Gastroesophageal sphincter (tissue), 4 donors: ENCODE measurements around the gene SSNA1. TPM values are rescaled to one million over a fixed set of nuclear protein-coding genes. Genes with fewer than 3 reads are reported as not detected.
A peak's percentile ranks its signal among the peaks of the same experiment; 100 is the strongest.

Experiments
- ATAC-seq: fragments of 150-250 bp; one replicate; pipeline ENCODE4 v1.9.1; 2016; ENCODE audit warnings: mild to moderate bottlenecking, moderate library complexity
- H3K27ac ChIP-seq, 4 donors: fragments of 200-600 bp; sonication (generic) in 3 of 4; 1 replicate in 3 of 4; 2 replicates in 1 of 4; pipeline ENCODE4 v1.5.1; 2016 to 2019
- H3K27me3 ChIP-seq: fragments of 200-600 bp; sonication (generic); one replicate; pipeline ENCODE4 v1.5.1; 2019
- H3K36me3 ChIP-seq, 2 donors: fragments of 200-600 bp; sonication (generic); one replicate each; pipeline ENCODE4 v1.5.1; 2019; ENCODE audit warnings: control low read depth in 1 of 2
- H3K4me1 ChIP-seq, 3 donors: fragments of 200-600 bp; sonication (generic); 1 replicate in 2 of 3; 2 replicates in 1 of 3; pipeline ENCODE4 v1.5.1; 2016 to 2019; ENCODE audit warnings: control low read depth in 2 of 3
- H3K4me3 ChIP-seq, 2 donors: fragments of 200-600 bp; sonication (generic); one replicate each; pipeline ENCODE4 v1.5.1; 2019; ENCODE audit warnings: mild to moderate bottlenecking in 1 of 2, moderate library complexity in 1 of 2
- H3K9me3 ChIP-seq, 3 donors: fragments of 200-600 bp; sonication (generic); one replicate each; pipeline ENCODE4 v1.5.1; 2017 to 2019; ENCODE audit warnings: control low read depth in 2 of 3
- CTCF ChIP-seq, 4 experiments: fragments of 200-600 bp in 2 of 4; fragments of 450-650 bp in 2 of 4; sonication (generic) in 1 of 4; IDR thresholded peaks; one replicate each; pipeline ENCODE4 v1.5.1; 2017 to 2019; ENCODE audit warnings: antibody characterized with exemption in 4 of 4, mild to moderate bottlenecking in 2 of 4, moderate library complexity in 2 of 4
- EP300 ChIP-seq: sonication (generic); formaldehyde crosslinking; IDR thresholded peaks from one replicate; pipeline ENCODE4 v1.6.1; 2017; ENCODE audit warnings: antibody characterized with exemption, mild to moderate bottlenecking
- POLR2A ChIP-seq, 2 donors: fragments of 450-650 bp; IDR thresholded peaks; one replicate each; pipeline ENCODE4 v1.6.1; 2017; ENCODE audit warnings: antibody characterized with exemption in 2 of 2, mild to moderate bottlenecking in 2 of 2, moderate library complexity in 1 of 2
- POLR2AphosphoS5 ChIP-seq: sonication (generic); formaldehyde crosslinking; IDR thresholded peaks from one replicate; pipeline ENCODE4 v1.6.1; 2017; ENCODE audit warnings: antibody characterized with exemption
- WGBS, 2 donors: methylation state at CpG; one replicate each; pipeline ENCODE4 v1.1.5; 2018; ENCODE audit warnings: low coverage in 1 of 2; 5-methylcytosine and 5-hydroxymethylcytosine counted together
- total RNA-seq, 4 donors: library from RNA; depleted of rRNA; stranded (reverse); fragments of >200 nt; gene quantifications; one replicate each; pipeline ENCODE4 v1.1.0, GENCODE V29; 2016

The SSNA1 gene
- total RNA-seq, 4 donors from 2014 or later, result 56.8 to 99.0 (median 73.8) TPM

- no peaks in the 10 kb centered on the region for H3K9me3 ChIP-seq
- TF ChIP-seq POLR2A (IDR thresholded peaks at IDR 0.05) (no peak), POLR2AphosphoS5 (no peak), EP300 (no peak), CTCF (IDR thresholded peaks at IDR 0.05) (no peak)
- 69 to 86% methylated on average over 3 of the region's 18 CpGs for WGBS, 2 donors
- no peak for ATAC-seq
- H3K36me3 ChIP-seq, result no peaks in the 10 kb centered on the region
- H3K27ac ChIP-seq, result no peak overlapping the region
- H3K4me1 ChIP-seq, result peaks cover 0 to 38% (median 14%) of the 10 kb centered on the region in 3 donors
- H3K27me3 ChIP-seq, result peaks cover 56% of the 10 kb centered on the region
- H3K4me3 ChIP-seq, result no peak overlapping the region
These were observed 38.0 kb downstream of the SSNA1 start for GRCh38 chr9:137226338-137227053.

- no peak for ATAC-seq
- whole genome bisulfite sequencing, 2 donors, result 80% methylated on average over 1 of the region's 25 CpGs; no CpG with 5 or more reads in 1 of the 2 donors
- no peaks in the 10 kb centered on the region for H3K9me3 ChIP-seq
- H3K36me3 ChIP-seq, result no peaks in the 10 kb centered on the region
- H3K4me1 ChIP-seq, result peaks cover 0 to 33% (median 11%) of the 10 kb centered on the region in 3 donors
- H3K27ac ChIP-seq, result no peak within 1 kb of the TSS
- no peak within 1 kb of the TSS for H3K4me3 ChIP-seq
- H3K27me3 ChIP-seq, result peaks cover 63% of the 10 kb centered on the region
- TF ChIP-seq POLR2A (IDR thresholded peaks at IDR 0.05), result no peak
- peak in 3 of 4 experiments; percentile 84 to 91 (median 84) for TF ChIP-seq CTCF (IDR thresholded peaks at IDR 0.05)
These were observed 38.8 kb downstream of the SSNA1 start, which contains the start of gene RNF224 for GRCh38 chr9:137227054-137227852. RNF224 (plus strand) TSS chr9:137227502; CDS start chr9:137228336, 834 bp downstream.

GRCh38 chr9:137227853-137228505, 39.5 kb downstream of the SSNA1 start:
- peaks cover 0 to 26% (median 8%) of the 10 kb centered on the region in 3 donors for H3K4me1 ChIP-seq
- no peak for ATAC-seq
- H3K4me3 ChIP-seq, result no peak overlapping the region
- 10 to 20% methylated on average over 3 to 4 of the region's 18 CpGs for WGBS, 2 donors
- H3K27me3 ChIP-seq, result peaks cover 70% of the 10 kb centered on the region
- H3K9me3 ChIP-seq, result no peaks in the 10 kb centered on the region
- TF ChIP-seq POLR2A (IDR thresholded peaks at IDR 0.05) (no peak), CTCF (IDR thresholded peaks at IDR 0.05) (no peak), POLR2AphosphoS5 (no peak), EP300 (no peak)
- H3K27ac ChIP-seq, result no peak overlapping the region
- no peaks in the 10 kb centered on the region for H3K36me3 ChIP-seq

GRCh38 chr9:137228506-137228967, 40.1 kb downstream of the SSNA1 start:
- no CpG with 5 or more reads among the region's 29 CpGs for WGBS, 2 donors
- TF ChIP-seq CTCF (IDR thresholded peaks at IDR 0.05) (no peak), POLR2AphosphoS5 (no peak), POLR2A (IDR thresholded peaks at IDR 0.05) (no peak), EP300 (no peak)
- Histone ChIP-seq H3K9me3 (no peaks in the 10 kb centered on the region), H3K27me3 (peaks cover 76% of the 10 kb centered on the region), H3K4me3 (no peak overlapping the region), H3K36me3 (no peaks in the 10 kb centered on the region), H3K4me1 (peaks cover 0 to 23% (median 8%) of the 10 kb centered on the region in 3 donors), H3K27ac (no peak overlapping the region)
- ATAC-seq, result no peak
